ENCODE results near the gene KLHL40.

DNA sequence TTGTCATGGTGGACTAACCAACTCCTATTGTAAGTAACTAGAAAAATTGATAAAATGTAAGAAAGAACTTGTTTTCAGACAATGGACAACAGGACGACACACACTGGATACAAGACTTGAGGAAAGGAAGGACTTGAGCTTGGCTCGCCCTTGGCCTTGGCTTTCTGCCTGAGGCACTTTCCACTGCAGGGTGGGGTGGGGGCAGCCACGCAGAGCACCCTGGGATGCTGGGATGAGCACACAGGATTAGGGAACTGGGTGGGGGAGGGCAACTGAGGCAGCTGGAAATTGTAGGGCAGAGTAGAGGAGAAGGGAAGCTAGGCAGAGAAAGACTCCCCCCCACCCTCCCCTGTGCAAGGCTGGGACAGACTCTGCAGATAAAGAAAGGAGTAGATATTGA is 42.7 kb downstream of the KLHL40 start:
- TF ChIP-seq, protein P1, sequence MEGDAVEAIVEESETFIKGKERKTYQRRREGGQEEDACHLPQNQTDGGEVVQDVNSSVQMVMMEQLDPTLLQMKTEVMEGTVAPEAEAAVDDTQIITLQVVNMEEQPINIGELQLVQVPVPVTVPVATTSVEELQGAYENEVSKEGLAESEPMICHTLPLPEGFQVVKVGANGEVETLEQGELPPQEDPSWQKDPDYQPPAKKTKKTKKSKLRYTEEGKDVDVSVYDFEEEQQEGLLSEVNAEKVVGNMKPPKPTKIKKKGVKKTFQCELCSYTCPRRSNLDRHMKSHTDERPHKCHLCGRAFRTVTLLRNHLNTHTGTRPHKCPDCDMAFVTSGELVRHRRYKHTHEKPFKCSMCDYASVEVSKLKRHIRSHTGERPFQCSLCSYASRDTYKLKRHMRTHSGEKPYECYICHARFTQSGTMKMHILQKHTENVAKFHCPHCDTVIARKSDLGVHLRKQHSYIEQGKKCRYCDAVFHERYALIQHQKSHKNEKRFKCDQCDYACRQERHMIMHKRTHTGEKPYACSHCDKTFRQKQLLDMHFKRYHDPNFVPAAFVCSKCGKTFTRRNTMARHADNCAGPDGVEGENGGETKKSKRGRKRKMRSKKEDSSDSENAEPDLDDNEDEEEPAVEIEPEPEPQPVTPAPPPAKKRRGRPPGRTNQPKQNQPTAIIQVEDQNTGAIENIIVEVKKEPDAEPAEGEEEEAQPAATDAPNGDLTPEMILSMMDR (IDR thresholded peaks at IDR 0.05; ENCODE audit: poor library complexity): no peak
- no peak for TF ChIP-seq EZH2 (IDR thresholded peaks at IDR 0.05; ENCODE audit: borderline replicate concordance)
- no peak for TF ChIP-seq EZH2phosphoT487 (IDR thresholded peaks at IDR 0.05; ENCODE audit: low read depth, severe bottlenecking, unreplicated experiment)
